Loucy (cell line): ENCODE measurements around the gene RNPEPL1.

ENCODE experiments used
- H2AFZ ChIP-seq: fragments of 200-600 bp; sonication (generic); 2 replicates; pipeline ENCODE4 v1.6.0; 2016; ENCODE audit warnings: antibody characterized with exemption, mild to moderate bottlenecking, low read length, moderate library complexity
- H3F3A ChIP-seq: fragments of 200-600 bp; 2 replicates; pipeline ENCODE4 v1.6.0; 2016; ENCODE audit warnings: antibody characterized with exemption, low read depth, mild to moderate bottlenecking
- H3K27me3 ChIP-seq: fragments of 200-600 bp; sonication (generic); 2 replicates; pipeline ENCODE4 v1.6.1; 2014; ENCODE audit warnings: low read length, mild to moderate bottlenecking; ENCODE audit not compliant: insufficient read depth, poor library complexity, severe bottlenecking
- H3K36me3 ChIP-seq: fragments of 200-600 bp; sonication (generic); 2 replicates; pipeline ENCODE4 v1.6.1; 2016; ENCODE audit warnings: low read length; ENCODE audit not compliant: insufficient read depth
- H3K4me1 ChIP-seq: fragments of 200-600 bp; sonication (generic); 2 replicates; pipeline ENCODE4 v1.5.1; 2014; ENCODE audit warnings: low read length, mild to moderate bottlenecking; ENCODE audit not compliant: insufficient read depth, poor library complexity, severe bottlenecking
- H3K4me2 ChIP-seq: fragments of 200-600 bp; sonication (generic); 2 replicates; pipeline ENCODE4 v1.6.0; 2014; ENCODE audit warnings: antibody characterized with exemption, low read length, low read depth, mild to moderate bottlenecking; ENCODE audit not compliant: poor library complexity, severe bottlenecking
- H3K4me3 ChIP-seq: fragments of 200-600 bp; sonication (generic); 2 replicates; pipeline ENCODE4 v1.5.1; 2014; ENCODE audit warnings: low read length, mild to moderate bottlenecking, mixed read lengths; ENCODE audit not compliant: poor library complexity, severe bottlenecking
- H3K79me2 ChIP-seq: fragments of 200-600 bp; sonication (generic); 2 replicates; pipeline ENCODE4 v1.6.1; 2014; ENCODE audit warnings: low read length; ENCODE audit not compliant: insufficient read depth
- H3K9ac ChIP-seq: fragments of 200-600 bp; sonication (generic); 2 replicates; pipeline ENCODE4 v1.6.0; 2014; ENCODE audit warnings: mild to moderate bottlenecking, low read depth, low read length, moderate library complexity; ENCODE audit not compliant: poor library complexity, severe bottlenecking
- H3K9me2 ChIP-seq: fragments of 200-600 bp; sonication (generic); replicated peaks from 2 replicates; pipeline ENCODE4 v1.6.1; 2016; ENCODE audit warnings: low read depth, low read length, mixed read lengths
- H3K9me3 ChIP-seq: fragments of 200-600 bp; sonication (generic); 2 replicates; pipeline ENCODE4 v1.6.1; 2014; ENCODE audit warnings: mild to moderate bottlenecking, antibody characterized with exemption, low read length, low read depth; ENCODE audit not compliant: insufficient read depth
- H4K20me1 ChIP-seq: fragments of 200-600 bp; sonication (generic); 2 replicates; pipeline ENCODE4 v1.6.0; 2014; ENCODE audit warnings: antibody characterized with exemption, low read length, mild to moderate bottlenecking; ENCODE audit not compliant: insufficient read depth, poor library complexity, severe bottlenecking
- EZH2phosphoT487 ChIP-seq: fragments of 200-600 bp; IDR thresholded peaks from 2 replicates; pipeline ENCODE4 v1.6.1; 2018; ENCODE audit warnings: antibody characterized with exemption, mild to moderate bottlenecking, moderate library complexity, borderline replicate concordance
- TF ChIP-seq, protein P1 (sequence below): fragments of 200-600 bp; sonication (generic); conservative IDR thresholded peaks from 2 replicates; pipeline ENCODE4 v1.5.1; 2014; ENCODE audit warnings: mild to moderate bottlenecking, antibody characterized with exemption, low read length

RNPEPL1 gene

DNA sequence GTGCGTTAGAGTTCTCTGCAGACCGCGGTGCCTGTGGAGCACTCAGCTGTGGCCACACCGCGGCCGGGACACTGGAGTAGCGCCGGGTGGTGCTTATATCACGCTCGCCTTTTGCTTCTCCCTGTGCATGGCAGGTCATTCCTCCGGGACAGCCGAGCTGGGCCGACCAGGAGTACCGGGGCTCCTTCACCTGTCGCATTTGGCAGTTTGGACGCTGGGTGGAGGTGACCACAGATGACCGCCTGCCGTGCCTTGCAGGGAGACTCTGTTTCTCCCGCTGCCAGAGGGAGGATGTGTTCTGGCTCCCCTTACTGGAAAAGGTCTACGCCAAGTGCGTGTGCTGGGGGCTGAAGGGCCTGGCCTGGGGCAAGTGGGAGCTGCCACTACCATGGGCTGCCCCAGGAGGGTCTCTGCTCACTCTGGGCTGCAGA is 22.4 kb downstream of the RNPEPL1 start:
- no peak overlapping the region for H3K4me3 ChIP-seq
- H3K9me3 ChIP-seq: no peaks in the 10 kb centered on the region
- H3K79me2 ChIP-seq: peaks cover 63% of the 10 kb centered on the region
- peaks cover 3% of the 10 kb centered on the region; the same call in 1 of the 2 replicates for H3K36me3 ChIP-seq
- no peaks in the 10 kb centered on the region for H3K9me2 ChIP-seq
- H3F3A ChIP-seq: no peaks in the 10 kb centered on the region
- H3K27me3 ChIP-seq: no peaks in the 10 kb centered on the region
- peaks cover 17% of the 10 kb centered on the region for H3K4me1 ChIP-seq
- no peak overlapping the region for H3K4me2 ChIP-seq
- TF ChIP-seq, protein P1, sequence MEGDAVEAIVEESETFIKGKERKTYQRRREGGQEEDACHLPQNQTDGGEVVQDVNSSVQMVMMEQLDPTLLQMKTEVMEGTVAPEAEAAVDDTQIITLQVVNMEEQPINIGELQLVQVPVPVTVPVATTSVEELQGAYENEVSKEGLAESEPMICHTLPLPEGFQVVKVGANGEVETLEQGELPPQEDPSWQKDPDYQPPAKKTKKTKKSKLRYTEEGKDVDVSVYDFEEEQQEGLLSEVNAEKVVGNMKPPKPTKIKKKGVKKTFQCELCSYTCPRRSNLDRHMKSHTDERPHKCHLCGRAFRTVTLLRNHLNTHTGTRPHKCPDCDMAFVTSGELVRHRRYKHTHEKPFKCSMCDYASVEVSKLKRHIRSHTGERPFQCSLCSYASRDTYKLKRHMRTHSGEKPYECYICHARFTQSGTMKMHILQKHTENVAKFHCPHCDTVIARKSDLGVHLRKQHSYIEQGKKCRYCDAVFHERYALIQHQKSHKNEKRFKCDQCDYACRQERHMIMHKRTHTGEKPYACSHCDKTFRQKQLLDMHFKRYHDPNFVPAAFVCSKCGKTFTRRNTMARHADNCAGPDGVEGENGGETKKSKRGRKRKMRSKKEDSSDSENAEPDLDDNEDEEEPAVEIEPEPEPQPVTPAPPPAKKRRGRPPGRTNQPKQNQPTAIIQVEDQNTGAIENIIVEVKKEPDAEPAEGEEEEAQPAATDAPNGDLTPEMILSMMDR: no peak
- TF ChIP-seq EZH2phosphoT487: no peak
- H2AFZ ChIP-seq: no peak overlapping the region
- H4K20me1 ChIP-seq: peaks cover 41% of the 10 kb centered on the region
- no peak overlapping the region for H3K9ac ChIP-seq

DNA sequence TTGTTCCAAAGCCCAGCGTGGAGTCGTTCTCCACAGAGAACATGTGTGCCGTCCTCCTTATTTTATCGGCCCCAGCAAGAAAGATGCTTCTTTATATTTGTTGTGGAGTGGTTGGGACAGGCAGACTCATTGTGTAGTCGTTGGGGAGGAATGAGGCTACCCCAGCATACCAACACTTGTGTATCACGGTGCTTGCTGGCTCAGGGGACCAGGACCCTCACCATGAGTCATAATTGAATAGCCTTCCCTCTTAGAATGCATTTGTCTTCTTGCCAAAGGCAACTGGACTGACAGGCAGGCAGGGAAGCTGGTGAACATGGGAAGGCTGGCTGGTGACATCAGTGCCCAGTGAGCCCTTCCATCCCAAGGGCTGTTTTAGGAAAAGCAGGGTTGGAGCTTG is 22.9 kb downstream of the RNPEPL1 start:
- H4K20me1 ChIP-seq: peaks cover 42% of the 10 kb centered on the region
- H3K4me1 ChIP-seq: peaks cover 17% of the 10 kb centered on the region
- H3K9ac ChIP-seq: no peak overlapping the region
- no peak overlapping the region for H2AFZ ChIP-seq
- no peak overlapping the region for H3K4me2 ChIP-seq
- peaks cover 3% of the 10 kb centered on the region; the same call in 1 of the 2 replicates for H3K36me3 ChIP-seq
- no peak for TF ChIP-seq EZH2phosphoT487
- TF ChIP-seq, protein P1: no peak
- no peaks in the 10 kb centered on the region for H3F3A ChIP-seq
- H3K9me2 ChIP-seq: no peaks in the 10 kb centered on the region
- H3K27me3 ChIP-seq: no peaks in the 10 kb centered on the region
- H3K79me2 ChIP-seq: peaks cover 59% of the 10 kb centered on the region
- H3K9me3 ChIP-seq: no peaks in the 10 kb centered on the region
- no peak overlapping the region for H3K4me3 ChIP-seq

DNA sequence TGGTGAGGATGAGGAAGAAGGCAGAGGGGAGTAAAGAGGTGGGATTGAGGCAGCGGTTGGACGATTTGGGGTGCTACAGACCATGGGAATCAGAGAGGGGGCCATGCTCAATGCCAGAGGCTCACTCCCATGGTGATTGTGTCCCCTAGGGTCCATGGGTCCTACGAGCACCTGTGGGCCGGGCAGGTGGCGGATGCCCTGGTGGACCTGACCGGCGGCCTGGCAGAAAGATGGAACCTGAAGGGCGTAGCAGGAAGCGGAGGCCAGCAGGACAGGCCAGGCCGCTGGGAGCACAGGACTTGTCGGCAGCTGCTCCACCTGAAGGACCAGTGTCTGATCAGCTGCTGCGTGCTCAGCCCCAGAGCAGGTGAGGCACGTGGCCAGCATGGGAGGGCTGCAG is 23.5 kb downstream of the RNPEPL1 start:
- peaks cover 42% of the 10 kb centered on the region for H4K20me1 ChIP-seq
- H3K4me2 ChIP-seq: no peak overlapping the region
- H3K9me3 ChIP-seq: no peaks in the 10 kb centered on the region
- H3K4me1 ChIP-seq: peaks cover 17% of the 10 kb centered on the region
- H3F3A ChIP-seq: no peaks in the 10 kb centered on the region
- H3K36me3 ChIP-seq: peaks cover 3% of the 10 kb centered on the region; the same call in 1 of the 2 replicates
- no peaks in the 10 kb centered on the region for H3K27me3 ChIP-seq
- peaks cover 58% of the 10 kb centered on the region for H3K79me2 ChIP-seq
- H3K4me3 ChIP-seq: no peak overlapping the region
- TF ChIP-seq, protein P1: no peak
- TF ChIP-seq EZH2phosphoT487: no peak
- H3K9me2 ChIP-seq: no peaks in the 10 kb centered on the region
- H2AFZ ChIP-seq: no peak overlapping the region
- H3K9ac ChIP-seq: no peak overlapping the region
